Hindlimb muscle (tissue), 1 donor: ENCODE data around the gene BMERB1. TPM values are rescaled to one million over a fixed set of nuclear protein-coding genes. Genes with fewer than 3 reads are reported as not detected.
A peak's percentile ranks its signal among the peaks of the same experiment; 100 is the strongest.
"Not testable (repeated sequence)": the region's sequence is repeated elsewhere in the genome, so short reads cannot be mapped to it uniquely, and the experiment has no call there.

Source experiments
- DNase-seq: peaks from one replicate; pipeline ENCODE4 v3.0.0-alpha.2; 2013
- polyA plus RNA-seq: library from polyadenylated mRNA; unstranded; fragments of 120-200 nt; gene quantifications from one replicate; pipeline ENCODE4 v1.2.1, GENCODE V29; 2013; ENCODE audit not compliant: insufficient read length

Gene BMERB1
- polyA plus RNA-seq, 1 donor = 21.0 TPM

GRCh38 chr16:15426796-15427195 lies 7.6 kb upstream of the BMERB1 start:
- DNase-seq = no peak

GRCh38 chr16:15427648-15428239 lies 6.6 kb upstream of the BMERB1 start:
- peak; percentile 70 for DNase-seq

- not testable (repeated sequence) for DNase-seq
These were observed 3.5 kb upstream of the BMERB1 start for GRCh38 chr16:15430884-15431283.

DNA sequence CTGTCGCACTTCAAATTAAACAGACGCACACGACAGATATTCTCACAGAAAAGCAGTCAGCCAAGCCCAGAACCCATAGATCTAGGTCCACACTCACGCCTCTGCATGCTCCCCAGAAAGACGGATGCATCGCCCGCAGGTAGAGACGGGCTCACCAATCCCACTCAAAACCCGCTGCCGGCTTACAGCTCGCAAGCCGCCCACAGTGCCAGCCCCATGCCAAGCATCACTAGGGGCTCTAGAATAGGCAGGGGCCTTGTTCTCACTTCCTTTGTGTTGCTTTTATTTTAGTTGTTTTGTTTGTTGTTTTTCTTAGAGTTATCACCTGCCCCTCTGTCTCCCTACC lies 336 bp upstream of the BMERB1 start:
- DNase-seq = no peak

GRCh38 chr16:15435216-15435864 lies 952 bp downstream of the BMERB1 start:
- DNase-seq = no peak

DNA sequence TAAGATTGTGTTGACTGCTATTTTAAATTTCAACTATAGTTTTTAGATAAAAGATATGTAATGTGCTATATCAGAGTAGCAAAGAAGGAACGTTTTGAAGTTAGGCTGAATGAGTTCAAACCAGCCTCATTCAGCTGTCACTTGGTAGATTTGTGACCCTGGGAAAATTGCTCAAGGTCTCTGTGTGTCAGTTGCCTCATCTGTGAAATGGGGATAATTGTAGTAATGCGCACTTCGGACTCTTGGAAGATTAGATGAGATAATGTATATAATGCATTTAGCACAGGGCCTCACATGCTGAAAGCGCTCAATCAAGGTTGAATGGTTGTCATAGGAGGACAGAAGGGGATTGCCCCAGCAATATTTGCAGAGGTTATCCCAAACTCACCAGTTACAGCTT lies 4.7 kb downstream of the BMERB1 start:
- DNase-seq = no peak

- DNase-seq = no peak
These were observed 5.1 kb downstream of the BMERB1 start for GRCh38 chr16:15439521-15439920.

DNA sequence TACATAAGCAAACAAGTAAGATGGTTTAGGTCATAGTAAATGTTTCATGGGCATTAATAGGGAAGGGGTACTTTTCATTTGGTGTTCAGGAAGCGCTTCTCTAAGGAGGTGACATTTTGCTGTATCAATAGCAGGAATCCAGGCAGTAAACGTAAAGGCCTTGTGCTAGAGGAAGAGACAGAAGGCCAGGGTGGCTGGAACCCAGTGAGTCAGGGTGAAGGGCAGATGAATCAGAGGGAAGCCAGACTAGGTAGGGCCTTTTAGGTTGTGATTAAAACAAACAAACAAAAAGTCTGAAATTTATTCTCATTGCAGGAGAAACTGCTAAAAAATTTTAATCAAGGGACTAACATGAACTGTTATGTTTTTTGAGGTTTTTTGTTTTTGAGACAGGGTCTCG lies 6.5 kb downstream of the BMERB1 start:
- no peak for DNase-seq

DNA sequence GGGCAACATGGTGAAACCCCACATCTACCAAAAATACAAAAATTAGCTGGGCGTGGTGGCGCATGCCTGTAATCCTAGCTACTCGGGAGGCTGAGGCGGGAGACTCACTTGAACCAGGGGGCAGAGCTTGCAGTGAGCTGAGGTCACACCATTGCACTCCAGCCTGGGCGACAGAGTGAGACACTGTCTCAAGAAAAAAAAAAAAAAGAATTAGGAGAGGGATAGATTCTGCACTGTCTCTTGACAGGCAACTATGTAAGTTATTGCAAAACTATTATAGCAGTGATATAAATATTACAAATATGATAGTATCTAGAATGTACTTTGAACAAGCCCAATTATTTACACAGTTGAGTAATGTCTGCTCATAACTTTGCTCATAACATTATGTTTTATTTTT lies 7.8 kb downstream of the BMERB1 start:
- DNase-seq = not testable (repeated sequence)

DNA sequence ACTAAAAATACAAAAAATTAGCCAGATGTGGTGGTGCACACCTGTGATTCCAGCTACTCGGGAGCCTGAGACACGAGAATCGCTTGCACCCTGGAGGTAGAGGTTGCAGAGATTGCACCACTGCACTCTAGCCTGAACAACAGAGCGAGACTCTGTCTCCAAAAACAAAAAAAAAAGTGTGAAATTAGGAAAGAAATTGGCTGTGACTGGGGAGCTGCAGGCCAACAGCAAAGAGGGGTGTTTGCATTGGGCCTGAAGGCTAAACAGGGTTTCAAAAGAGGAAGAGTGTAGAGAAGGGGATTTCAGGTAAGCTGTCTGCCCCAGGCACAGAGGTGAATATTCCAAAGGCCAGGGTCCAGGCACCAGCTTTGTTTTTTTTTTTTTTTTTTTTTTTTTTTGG lies 9.4 kb downstream of the BMERB1 start:
- DNase-seq = no peak

- DNase-seq = no peak
These were observed 9.9 kb downstream of the BMERB1 start for GRCh38 chr16:15444264-15444663.

- DNase-seq = no peak
These were observed 11.1 kb downstream of the BMERB1 start for GRCh38 chr16:15445450-15445849.

- DNase-seq = no peak
These were observed 12.5 kb downstream of the BMERB1 start for GRCh38 chr16:15446901-15447300.

DNA sequence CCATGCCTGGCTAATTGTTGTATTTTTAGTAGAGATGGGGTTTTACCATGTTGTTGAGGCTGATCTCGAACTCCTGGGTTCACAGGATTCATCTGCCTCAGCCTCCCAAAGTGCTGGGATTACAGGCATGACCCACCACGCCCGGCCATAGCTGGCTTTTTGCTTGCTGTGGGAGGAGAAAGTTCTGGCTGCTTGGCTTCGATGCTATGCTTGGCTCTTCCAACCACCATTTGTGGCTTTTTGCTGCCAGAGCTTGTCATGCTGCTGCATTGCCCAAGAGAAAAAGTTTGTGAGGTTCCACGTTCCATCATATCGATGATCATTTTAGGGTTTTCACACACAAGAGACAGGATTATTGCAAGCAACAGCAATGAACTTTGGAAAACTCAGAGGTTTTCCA lies 16.2 kb downstream of the BMERB1 start:
- no peak for DNase-seq

- DNase-seq = no peak
These were observed 16.8 kb downstream of the BMERB1 start for GRCh38 chr16:15451098-15451731.

GRCh38 chr16:15452246-15452855 lies 18.0 kb downstream of the BMERB1 start:
- DNase-seq = no peak

- DNase-seq = not testable (repeated sequence)
These were observed 18.9 kb downstream of the BMERB1 start for GRCh38 chr16:15453296-15453695.

- DNase-seq = not testable (repeated sequence)
These were observed 20.5 kb downstream of the BMERB1 start for GRCh38 chr16:15454933-15455332.

DNA sequence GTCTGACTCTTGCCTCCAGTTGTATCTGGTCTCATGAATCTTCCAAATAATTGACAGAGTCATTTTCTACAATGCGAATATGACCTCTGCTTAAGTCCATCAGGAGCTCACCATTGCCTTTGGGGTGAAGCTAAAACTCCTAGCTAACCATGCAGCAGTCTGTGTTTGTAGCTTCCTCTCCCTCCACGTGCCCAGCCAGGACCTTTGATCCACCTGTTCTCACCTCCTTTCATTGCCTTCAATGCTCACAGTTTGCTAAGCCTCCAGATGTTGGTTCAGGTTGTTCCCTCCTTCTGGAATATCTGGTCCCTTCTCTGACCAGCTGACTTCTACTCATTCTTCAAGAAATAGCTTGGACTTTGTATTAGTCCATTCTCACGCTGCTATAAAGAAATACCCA lies 23.0 kb downstream of the BMERB1 start:
- no peak for DNase-seq

GRCh38 chr16:15457958-15458357 lies 23.6 kb downstream of the BMERB1 start:
- DNase-seq = no peak

- no peak for DNase-seq
These were observed 25.4 kb downstream of the BMERB1 start for GRCh38 chr16:15459791-15460190.

DNA sequence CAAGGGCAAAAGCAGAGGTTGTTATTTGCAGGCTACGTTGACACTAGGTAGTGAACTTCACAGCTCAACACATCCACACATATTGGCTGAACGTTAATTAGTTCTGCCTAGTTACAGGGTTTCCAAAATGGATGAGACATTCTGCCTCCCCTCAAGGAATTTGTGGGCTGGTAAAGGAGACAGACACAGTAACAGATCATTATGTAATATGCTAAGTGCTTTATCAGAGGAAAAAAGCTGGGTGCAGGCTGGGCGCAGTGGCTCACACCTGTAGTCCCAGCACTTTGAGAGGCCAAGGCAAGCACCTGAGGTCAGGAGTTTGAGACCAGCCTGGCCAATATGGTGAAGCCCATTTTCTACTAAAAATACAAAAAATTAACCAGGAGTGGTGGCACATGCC lies 26.2 kb downstream of the BMERB1 start:
- no peak for DNase-seq

- no peak for DNase-seq
These were observed 27.0 kb downstream of the BMERB1 start for GRCh38 chr16:15461376-15461775.
